GM13976 (cell line): Measurements from ENCODE around the gene NOS3.

ENCODE experiments used
- DNase-seq: peaks from one replicate; pipeline ENCODE4 v3.0.0; 2012; ENCODE audit warnings: low spot score
- CTCF ChIP-seq: IDR thresholded peaks from 2 replicates; pipeline ENCODE4 v1.5.1; 2012; ENCODE audit warnings: borderline replicate concordance, mild to moderate bottlenecking; ENCODE audit not compliant: insufficient read depth; ENCODE audit errors: extremely low read depth, missing control alignments, control extremely low read depth
- in situ Hi-C: fragments of 300-500 bp; cut with MboI; formaldehyde crosslinking; loops from one replicate; pipeline ENCODE4 v1.12.0; 2022; ENCODE audit warnings: low sequenced_read_pairs, mixed read lengths, inconsistent platforms; ENCODE audit not compliant: unreplicated experiment

The NOS3 gene

GRCh38 chr7:150970424-150970823 lies 20.4 kb upstream of the NOS3 start:
- in situ Hi-C loops = no loop called here
- no peak for TF ChIP-seq CTCF
- DNase-seq = no peak

GRCh38 chr7:150971242-150972022 lies 19.4 kb upstream of the NOS3 start:
- no peak for DNase-seq
- in situ Hi-C loops = no loop called here
- no peak for TF ChIP-seq CTCF

GRCh38 chr7:150972023-150972468 lies 18.8 kb upstream of the NOS3 start:
- in situ Hi-C loops = no loop called here

GRCh38 chr7:150972741-150973140 lies 18.1 kb upstream of the NOS3 start:
- in situ Hi-C loops = no loop called here
- no peak for DNase-seq
- no peak for TF ChIP-seq CTCF

More at GRCh38 chr7:150972023-150972468, 18.8 kb upstream of the NOS3 start:
- no peak for TF ChIP-seq CTCF
- DNase-seq = no peak

GRCh38 chr7:150973571-150974451 lies 17.0 kb upstream of the NOS3 start:
- in situ Hi-C loops = no loop called here

More at GRCh38 chr7:150973571-150974451, 17.0 kb upstream of the NOS3 start:
- no peak for TF ChIP-seq CTCF
- DNase-seq = no peak
